GM12878 (cell line): ENCODE data around the gene MAD1L1. TPM values are rescaled to one million over a fixed set of nuclear protein-coding genes. Genes with fewer than 3 reads are reported as not detected.

Source experiments
- ATAC-seq: fragments of 200-7000 bp; cut with Tn5 transposase; 3 replicates; pipeline ENCODE4 v1.9.1; 2020; ENCODE audit warnings: mild to moderate bottlenecking, moderate library complexity
- BruUV-seq: library from RNA; stranded (reverse); fragments of 400-500 nt; replicated peaks from 2 replicates; lab custom pipeline; 2021; lab: Mats Ljungman, UMichigan
- CTCF ChIA-PET: fragments of 300-600 bp; sonication (Branson Sonifier 250); formaldehyde crosslinking; extraction: SDS; loops from one replicate; lab custom pipeline; 2021; ENCODE audit warnings: inconsistent platforms; lab: Yijun Ruan, JAX
- POLR2A ChIA-PET: fragments of 350-600 bp; formaldehyde crosslinking; extraction: SDS; loops from one replicate; lab custom pipeline; 2021; ENCODE audit warnings: inconsistent platforms; lab: Charles Lee
- RAD21 ChIA-PET: fragments of 300-600 bp; sonication (Branson Sonifier 250); formaldehyde crosslinking; loops from one replicate; lab custom pipeline; 2023; ENCODE audit warnings: antibody characterized with exemption; ENCODE audit not compliant: unreplicated experiment; lab: Charles Lee
- SMC1A ChIA-PET: fragments of 300-600 bp; sonication (Branson Sonifier 250); formaldehyde crosslinking; loops from one replicate; lab custom pipeline; 2023; ENCODE audit not compliant: unreplicated experiment, uncharacterized antibody; lab: Charles Lee
- DNase-seq: peaks from one replicate; pipeline ENCODE4 v3.0.0-alpha.2; 2011; ENCODE audit warnings: low read depth, low spot score
- FAIRE-seq: peaks from 3 replicates; lab custom pipeline; 2011; peaks lifted over from hg19 to GRCh38; lab: Jason Lieb, UNC
- H2AFZ ChIP-seq: 2 replicates; pipeline ENCODE4 v1.6.0; 2011; ENCODE audit warnings: low read depth, low read length, control low read depth; ENCODE audit not compliant: control insufficient read depth
- H3K27ac ChIP-seq: 2 replicates; pipeline ENCODE4 v1.5.1; 2011; ENCODE audit warnings: control low read depth; ENCODE audit not compliant: control insufficient read depth, insufficient read depth
- H3K27me3 ChIP-seq, 2 experiments: replicated peaks in 1 of 2; 2 replicates each; pipeline versions ENCODE4 v1.6.0 to v1.6.1; 2011; ENCODE audit warnings: low read length in 1 of 2; ENCODE audit not compliant: control insufficient read depth in 2 of 2, insufficient read depth in 2 of 2
- H3K36me3 ChIP-seq, 2 experiments: 2 replicates each; pipeline ENCODE4 v1.5.1; 2011; ENCODE audit warnings: low read length in 1 of 2; ENCODE audit not compliant: control insufficient read depth in 2 of 2, insufficient read depth in 2 of 2
- H3K4me1 ChIP-seq: 2 replicates; pipeline ENCODE4 v1.6.1; 2011; ENCODE audit warnings: mild to moderate bottlenecking, low read length, moderate library complexity, mixed read lengths; ENCODE audit not compliant: control insufficient read depth, insufficient read depth
- H3K4me2 ChIP-seq: 2 replicates; pipeline ENCODE4 v1.6.0; 2011; ENCODE audit warnings: control low read depth; ENCODE audit not compliant: control insufficient read depth, insufficient read depth
- H3K4me3 ChIP-seq: fragments of 200-600 bp; sonication (generic); 2 replicates; pipeline ENCODE4 v1.5.1; 2016
- H3K79me2 ChIP-seq: 2 replicates; pipeline ENCODE4 v1.6.0; 2011; ENCODE audit warnings: low read length; ENCODE audit not compliant: control insufficient read depth, insufficient read depth
- H3K9ac ChIP-seq: 2 replicates; pipeline ENCODE4 v1.8.0; 2011; ENCODE audit warnings: low read length, control low read depth, mixed read lengths; ENCODE audit not compliant: control insufficient read depth, insufficient read depth
- H3K9me3 ChIP-seq: replicated peaks from 3 replicates; pipeline ENCODE4 v1.5.1; 2011; ENCODE audit warnings: mild to moderate bottlenecking, low read length; ENCODE audit not compliant: control insufficient read depth, insufficient read depth
- H4K20me1 ChIP-seq: 2 replicates; pipeline ENCODE4 v1.6.0; 2011; ENCODE audit not compliant: control insufficient read depth, insufficient read depth
- ATF7 ChIP-seq: fragments of 450-650 bp; IDR thresholded peaks from 2 replicates; pipeline ENCODE4 v1.6.1; 2016; ENCODE audit warnings: low read depth, mild to moderate bottlenecking
- CBFB ChIP-seq: IDR thresholded peaks from 2 replicates; pipeline ENCODE4 v1.6.1; 2016; ENCODE audit warnings: antibody characterized with exemption, low read depth
- CBX5 ChIP-seq: sonication (generic); IDR thresholded peaks from 2 replicates; pipeline ENCODE4 v1.6.1; 2016; ENCODE audit warnings: low read depth, moderate library complexity, mild to moderate bottlenecking, inconsistent platforms
- CHD2 ChIP-seq: IDR thresholded peaks from 2 replicates; pipeline ENCODE4 v1.6.1; 2011; ENCODE audit warnings: low read depth, low read length, improper control_type of control experiment, borderline replicate concordance
- FOXK2 ChIP-seq: fragments of 450-650 bp; IDR thresholded peaks from 2 replicates; pipeline ENCODE4 v1.6.1; 2017; ENCODE audit warnings: mild to moderate bottlenecking, moderate library complexity
- FOXM1 ChIP-seq: IDR thresholded peaks from 2 replicates; pipeline ENCODE4 v1.6.1; 2012; ENCODE audit warnings: low read depth, mild to moderate bottlenecking, inconsistent platforms, low read length, moderate library complexity
- HCFC1 ChIP-seq: fragments of 150-350 bp; IDR thresholded peaks from 2 replicates; pipeline ENCODE4 v1.6.1; 2014; ENCODE audit warnings: low read length
- IRF5 ChIP-seq: fragments of 450-650 bp; IDR thresholded peaks from 2 replicates; pipeline ENCODE4 v1.6.1; 2017; ENCODE audit warnings: borderline replicate concordance
- MXI1 ChIP-seq: fragments of 150-350 bp; IDR thresholded peaks from 2 replicates; pipeline ENCODE4 v1.6.1; 2011; ENCODE audit warnings: low read depth, mild to moderate bottlenecking, inconsistent platforms, low read length, improper control_type of control experiment
- POLR2A ChIP-seq: IDR thresholded peaks from 2 replicates; pipeline ENCODE4 v1.6.1; 2011; ENCODE audit warnings: low read depth, mild to moderate bottlenecking, low read length
- SIX5 ChIP-seq: IDR thresholded peaks from 2 replicates; pipeline ENCODE4 v1.6.1; 2011; ENCODE audit warnings: mild to moderate bottlenecking, low read depth, low read length, moderate library complexity; ENCODE audit not compliant: severe bottlenecking
- SMAD5 ChIP-seq: IDR thresholded peaks from 2 replicates; pipeline ENCODE4 v1.6.1; 2016; ENCODE audit warnings: antibody characterized with exemption, low read depth
- STAT3 ChIP-seq: IDR thresholded peaks from 2 replicates; pipeline ENCODE4 v1.6.1; 2011; ENCODE audit warnings: low read depth, low read length, improper control_type of control experiment
- TAF1 ChIP-seq: IDR thresholded peaks from 2 replicates; pipeline ENCODE4 v1.6.1; 2011; ENCODE audit warnings: mild to moderate bottlenecking, low read depth, low read length, borderline replicate concordance
- ZNF384 ChIP-seq: IDR thresholded peaks from 2 replicates; pipeline ENCODE4 v1.6.1; 2012; ENCODE audit warnings: low read depth, mild to moderate bottlenecking, low read length, improper control_type of control experiment, borderline replicate concordance
- WGBS: methylation state at CpG from one replicate; pipeline ENCODE4 v1.1.6; 2016; ENCODE audit warnings: low lambda C conversion rate; ENCODE audit not compliant: insufficient replicate concordance, insufficient coverage; ENCODE audit errors: missing lambda C conversion rate; 5-methylcytosine and 5-hydroxymethylcytosine counted together
- in situ Hi-C: fragments of 300-500 bp; cut with MboI; formaldehyde crosslinking; loops from 9 replicates; pipeline ENCODE4 v1.14.3; 2018; ENCODE audit warnings: mixed read lengths
- intact Hi-C: fragments of 100-400 bp; cut with micrococcal nuclease; formaldehyde crosslinking; loops from one replicate; pipeline ENCODE4 v1.14.2; 2022; ENCODE audit not compliant: unreplicated experiment
- polyA plus RNA-seq, 11 experiments: library from polyadenylated mRNA; depleted of rRNA in 4 of 11; unstranded in 6 of 11; stranded (reverse) in 5 of 11; fragments of >200 nt; fragmentation: Nextera tagmentation in 4 of 11; fragmentation: Illumina TruSeq in 1 of 11; extraction: Ambion mirVana in 4 of 11; extraction: Trizol in 1 of 11; gene quantifications; 1 replicate in 1 of 11; 2 replicates in 10 of 11; pipeline versions ENCODE4 v1.2.1 to v1.2.3, GENCODE V29; 2011 to 2016; ENCODE audit warnings: inconsistent platforms in 2 of 11, missing spikeins in 2 of 11, low read depth in 1 of 11
- total RNA-seq, 4 experiments: library from RNA; depleted of rRNA in 3 of 4; stranded (reverse); fragments of >200 nt in 3 of 4; fragmentation: Illumina TruSeq in 1 of 4; extraction: Trizol in 1 of 4; gene quantifications; 2 replicates each; pipeline versions ENCODE4 v1.2.1 to v1.2.3, GENCODE V29; 2013 to 2021
- TF ChIP-seq, protein P1 (sequence below): fragments of 450-650 bp; IDR thresholded peaks from 2 replicates; pipeline ENCODE4 v1.6.1; 2018; ENCODE audit warnings: borderline replicate concordance, mild to moderate bottlenecking; ENCODE audit not compliant: partially characterized antibody
- TF ChIP-seq, protein P2 (sequence below): IDR thresholded peaks from 2 replicates; pipeline ENCODE4 v1.6.1; 2012; ENCODE audit warnings: low read depth, low read length, improper control_type of control experiment
- TF ChIP-seq, protein P3 (sequence below): fragments of 450-650 bp; IDR thresholded peaks from 2 replicates; pipeline ENCODE4 v1.6.1; 2017; ENCODE audit warnings: mild to moderate bottlenecking, moderate library complexity

Gene MAD1L1
- total and polyA plus RNA-seq, 10 of the 15 experiments (the other 5 are each of a cell fraction or from before 2014, with no cell fraction given): 2.2 to 76.8 (median 38.3) TPM

- no peak for FAIRE-seq
- TF ChIP-seq, protein P1, sequence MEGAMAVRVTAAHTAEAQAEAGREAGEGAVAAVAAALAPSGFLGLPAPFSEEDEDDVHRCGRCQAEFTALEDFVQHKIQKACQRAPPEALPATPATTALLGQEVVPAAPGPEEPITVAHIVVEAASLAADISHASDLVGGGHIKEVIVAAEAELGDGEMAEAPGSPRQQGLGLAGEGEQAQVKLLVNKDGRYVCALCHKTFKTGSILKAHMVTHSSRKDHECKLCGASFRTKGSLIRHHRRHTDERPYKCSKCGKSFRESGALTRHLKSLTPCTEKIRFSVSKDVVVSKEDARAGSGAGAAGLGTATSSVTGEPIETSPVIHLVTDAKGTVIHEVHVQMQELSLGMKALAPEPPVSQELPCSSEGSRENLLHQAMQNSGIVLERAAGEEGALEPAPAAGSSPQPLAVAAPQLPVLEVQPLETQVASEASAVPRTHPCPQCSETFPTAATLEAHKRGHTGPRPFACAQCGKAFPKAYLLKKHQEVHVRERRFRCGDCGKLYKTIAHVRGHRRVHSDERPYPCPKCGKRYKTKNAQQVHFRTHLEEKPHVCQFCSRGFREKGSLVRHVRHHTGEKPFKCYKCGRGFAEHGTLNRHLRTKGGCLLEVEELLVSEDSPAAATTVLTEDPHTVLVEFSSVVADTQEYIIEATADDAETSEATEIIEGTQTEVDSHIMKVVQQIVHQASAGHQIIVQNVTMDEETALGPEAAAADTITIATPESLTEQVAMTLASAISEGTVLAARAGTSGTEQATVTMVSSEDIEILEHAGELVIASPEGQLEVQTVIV: no peak
- TF ChIP-seq CHD2: no peak
- TF ChIP-seq ZNF384: no peak
- TF ChIP-seq TAF1: no peak
- TF ChIP-seq FOXK2: no peak
- TF ChIP-seq HCFC1: no peak
- no peak for TF ChIP-seq CBFB
- TF ChIP-seq, protein P2, sequence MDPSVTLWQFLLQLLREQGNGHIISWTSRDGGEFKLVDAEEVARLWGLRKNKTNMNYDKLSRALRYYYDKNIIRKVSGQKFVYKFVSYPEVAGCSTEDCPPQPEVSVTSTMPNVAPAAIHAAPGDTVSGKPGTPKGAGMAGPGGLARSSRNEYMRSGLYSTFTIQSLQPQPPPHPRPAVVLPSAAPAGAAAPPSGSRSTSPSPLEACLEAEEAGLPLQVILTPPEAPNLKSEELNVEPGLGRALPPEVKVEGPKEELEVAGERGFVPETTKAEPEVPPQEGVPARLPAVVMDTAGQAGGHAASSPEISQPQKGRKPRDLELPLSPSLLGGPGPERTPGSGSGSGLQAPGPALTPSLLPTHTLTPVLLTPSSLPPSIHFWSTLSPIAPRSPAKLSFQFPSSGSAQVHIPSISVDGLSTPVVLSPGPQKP: no peak
- TF ChIP-seq FOXM1: no peak
- no peak for TF ChIP-seq IRF5
- TF ChIP-seq CBX5: no peak
- no peak for TF ChIP-seq ATF7
- no peak for TF ChIP-seq MXI1
- no peak for TF ChIP-seq SIX5
- no peak for TF ChIP-seq SMAD5
- TF ChIP-seq POLR2A: no peak
- TF ChIP-seq STAT3: no peak
- TF ChIP-seq, protein P3, sequence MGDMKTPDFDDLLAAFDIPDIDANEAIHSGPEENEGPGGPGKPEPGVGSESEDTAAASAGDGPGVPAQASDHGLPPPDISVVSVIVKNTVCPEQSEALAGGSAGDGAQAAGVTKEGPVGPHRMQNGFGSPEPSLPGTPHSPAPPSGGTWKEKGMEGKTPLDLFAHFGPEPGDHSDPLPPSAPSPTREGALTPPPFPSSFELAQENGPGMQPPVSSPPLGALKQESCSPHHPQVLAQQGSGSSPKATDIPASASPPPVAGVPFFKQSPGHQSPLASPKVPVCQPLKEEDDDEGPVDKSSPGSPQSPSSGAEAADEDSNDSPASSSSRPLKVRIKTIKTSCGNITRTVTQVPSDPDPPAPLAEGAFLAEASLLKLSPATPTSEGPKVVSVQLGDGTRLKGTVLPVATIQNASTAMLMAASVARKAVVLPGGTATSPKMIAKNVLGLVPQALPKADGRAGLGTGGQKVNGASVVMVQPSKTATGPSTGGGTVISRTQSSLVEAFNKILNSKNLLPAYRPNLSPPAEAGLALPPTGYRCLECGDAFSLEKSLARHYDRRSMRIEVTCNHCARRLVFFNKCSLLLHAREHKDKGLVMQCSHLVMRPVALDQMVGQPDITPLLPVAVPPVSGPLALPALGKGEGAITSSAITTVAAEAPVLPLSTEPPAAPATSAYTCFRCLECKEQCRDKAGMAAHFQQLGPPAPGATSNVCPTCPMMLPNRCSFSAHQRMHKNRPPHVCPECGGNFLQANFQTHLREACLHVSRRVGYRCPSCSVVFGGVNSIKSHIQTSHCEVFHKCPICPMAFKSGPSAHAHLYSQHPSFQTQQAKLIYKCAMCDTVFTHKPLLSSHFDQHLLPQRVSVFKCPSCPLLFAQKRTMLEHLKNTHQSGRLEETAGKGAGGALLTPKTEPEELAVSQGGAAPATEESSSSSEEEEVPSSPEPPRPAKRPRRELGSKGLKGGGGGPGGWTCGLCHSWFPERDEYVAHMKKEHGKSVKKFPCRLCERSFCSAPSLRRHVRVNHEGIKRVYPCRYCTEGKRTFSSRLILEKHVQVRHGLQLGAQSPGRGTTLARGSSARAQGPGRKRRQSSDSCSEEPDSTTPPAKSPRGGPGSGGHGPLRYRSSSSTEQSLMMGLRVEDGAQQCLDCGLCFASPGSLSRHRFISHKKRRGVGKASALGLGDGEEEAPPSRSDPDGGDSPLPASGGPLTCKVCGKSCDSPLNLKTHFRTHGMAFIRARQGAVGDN: no peak
These were observed 370.2 kb downstream of the MAD1L1 start for GRCh38 chr7:1862560-1862959.

More at GRCh38 chr7:1862560-1862959, 370.2 kb downstream of the MAD1L1 start:
- no peaks in the 10 kb centered on the region for H3K79me2 ChIP-seq
- no peaks in the 10 kb centered on the region for H3K4me1 ChIP-seq
- BruUV-seq: no TSS peak
- H3K4me3 ChIP-seq: no peak overlapping the region
- in situ Hi-C loops (no loop called here), intact Hi-C loops (no loop called here)
- no peaks in the 10 kb centered on the region for H3K9me3 ChIP-seq
- ChIA-PET CTCF (no interaction called here), POLR2A (no interaction called here), SMC1A (interaction anchor here (0.7 kb wide), 1 partner anchor 319 kb away, joined by 3 read pairs; no protein-coding TSS in a partner anchor), RAD21 (no interaction called here)
- no peak overlapping the region for H3K9ac ChIP-seq
- no peaks in the 10 kb centered on the region for H3K27me3 ChIP-seq
- ATAC-seq (no peak), DNase-seq (no peak)
- H4K20me1 ChIP-seq: no peaks in the 10 kb centered on the region
- H2AFZ ChIP-seq: no peak overlapping the region
- no peak overlapping the region for H3K4me2 ChIP-seq
- H3K27ac ChIP-seq: no peak overlapping the region
- WGBS: 36% methylated on average over 9 of the region's 9 CpGs
- no peaks in the 10 kb centered on the region; a peak in 1 of 4 replicates for H3K36me3 ChIP-seq
